AG09319 (cell line): Measurements from ENCODE around the gene UACA.

Source experiments
- DNase-seq: peaks from one replicate; pipeline ENCODE4 v3.0.0-alpha.2; 2010; ENCODE audit warnings: low read depth; ENCODE audit errors: extremely low read depth
- TF ChIP-seq, protein P1 (sequence below): IDR thresholded peaks from 2 replicates; pipeline ENCODE4 v1.5.1; 2011; ENCODE audit warnings: low read depth, mild to moderate bottlenecking, inconsistent platforms, low read length, moderate library complexity

Gene UACA

DNA sequence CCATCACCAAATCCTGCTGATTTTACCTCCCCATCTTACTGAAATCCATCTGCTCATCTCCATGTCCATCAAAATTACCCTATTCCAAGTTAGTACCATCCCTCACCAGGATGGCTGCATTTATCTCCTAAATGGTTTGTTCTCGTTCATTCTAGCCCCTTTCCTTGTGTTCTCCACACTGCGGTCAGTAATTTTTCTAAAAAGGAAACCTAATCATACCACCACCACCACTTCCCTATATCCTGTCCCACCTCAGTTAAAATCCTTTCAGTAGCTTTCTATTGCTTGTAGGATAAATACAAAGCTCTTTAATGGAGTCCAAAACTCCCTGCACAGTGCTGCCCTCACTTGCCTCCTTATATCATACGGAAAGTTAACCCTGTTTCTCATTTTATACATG is 51.1 kb downstream of the UACA start:
- no peak for DNase-seq
- TF ChIP-seq, protein P1, sequence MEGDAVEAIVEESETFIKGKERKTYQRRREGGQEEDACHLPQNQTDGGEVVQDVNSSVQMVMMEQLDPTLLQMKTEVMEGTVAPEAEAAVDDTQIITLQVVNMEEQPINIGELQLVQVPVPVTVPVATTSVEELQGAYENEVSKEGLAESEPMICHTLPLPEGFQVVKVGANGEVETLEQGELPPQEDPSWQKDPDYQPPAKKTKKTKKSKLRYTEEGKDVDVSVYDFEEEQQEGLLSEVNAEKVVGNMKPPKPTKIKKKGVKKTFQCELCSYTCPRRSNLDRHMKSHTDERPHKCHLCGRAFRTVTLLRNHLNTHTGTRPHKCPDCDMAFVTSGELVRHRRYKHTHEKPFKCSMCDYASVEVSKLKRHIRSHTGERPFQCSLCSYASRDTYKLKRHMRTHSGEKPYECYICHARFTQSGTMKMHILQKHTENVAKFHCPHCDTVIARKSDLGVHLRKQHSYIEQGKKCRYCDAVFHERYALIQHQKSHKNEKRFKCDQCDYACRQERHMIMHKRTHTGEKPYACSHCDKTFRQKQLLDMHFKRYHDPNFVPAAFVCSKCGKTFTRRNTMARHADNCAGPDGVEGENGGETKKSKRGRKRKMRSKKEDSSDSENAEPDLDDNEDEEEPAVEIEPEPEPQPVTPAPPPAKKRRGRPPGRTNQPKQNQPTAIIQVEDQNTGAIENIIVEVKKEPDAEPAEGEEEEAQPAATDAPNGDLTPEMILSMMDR: no peak

DNA sequence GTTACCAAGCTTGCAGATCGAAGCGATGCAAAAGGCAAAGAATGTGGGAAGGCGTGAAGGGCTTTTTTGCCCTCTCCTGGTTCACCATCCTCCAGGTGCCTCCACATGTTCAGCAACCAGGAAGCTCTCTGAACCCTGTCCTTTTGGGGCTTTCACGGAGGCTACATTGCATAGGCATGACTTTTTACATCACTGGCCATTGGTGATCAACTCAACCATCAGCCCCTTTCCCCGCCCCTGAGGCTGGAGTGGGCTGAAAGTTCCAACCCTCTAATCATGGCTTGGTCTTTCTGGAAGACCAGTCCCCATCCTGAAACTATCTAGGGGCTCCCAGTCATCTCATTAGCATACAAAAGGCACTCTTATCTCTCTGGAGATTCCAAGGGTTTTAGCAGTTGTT is 52.6 kb downstream of the UACA start:
- TF ChIP-seq, protein P1: no peak
- DNase-seq: no peak

DNA sequence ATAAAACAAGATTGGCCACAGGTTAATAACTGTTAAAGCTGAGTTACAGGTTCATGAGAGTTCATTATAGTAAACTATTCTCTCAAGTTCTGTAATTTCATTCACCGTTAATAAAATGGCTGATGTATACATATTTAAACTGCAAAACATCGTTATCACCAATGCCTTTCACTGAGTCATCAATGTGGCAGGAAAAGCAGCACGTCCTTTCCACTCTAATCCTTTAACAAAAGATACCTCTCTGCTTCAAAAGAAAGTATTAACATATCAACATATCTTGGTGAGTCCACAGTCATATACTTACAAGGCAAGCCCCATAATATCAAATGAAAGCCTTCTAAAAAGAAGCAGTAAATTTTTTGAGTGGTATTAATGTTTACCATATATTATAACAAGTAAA is 54.5 kb downstream of the UACA start:
- TF ChIP-seq, protein P1: no peak
- DNase-seq: no peak

DNA sequence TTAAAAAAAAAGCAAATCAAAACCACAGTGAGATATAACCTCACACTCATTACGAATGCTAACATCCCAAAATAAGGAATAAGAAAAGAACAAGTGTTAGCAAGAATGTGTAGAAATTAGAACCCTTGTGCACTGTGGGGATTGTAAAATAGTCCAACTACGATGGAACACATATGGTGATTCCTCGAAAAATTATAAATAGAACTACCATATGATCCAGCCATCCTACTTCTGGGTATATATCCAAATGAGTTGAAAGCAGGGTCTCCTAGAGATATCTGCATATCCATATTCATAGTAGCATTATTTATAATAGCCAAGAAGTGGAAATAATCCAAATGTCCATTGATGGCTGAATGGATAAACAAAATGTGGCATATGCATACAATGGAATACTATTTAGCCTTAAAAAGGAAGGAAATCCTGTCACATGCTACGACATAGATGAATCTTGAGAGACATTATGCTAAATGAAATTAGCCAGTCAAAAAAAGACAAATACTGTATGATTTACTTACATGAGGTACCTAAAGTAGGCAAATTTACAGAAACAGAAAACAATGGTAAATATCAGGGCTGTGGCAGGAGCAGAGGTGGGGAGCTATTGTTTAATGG is 55.6 kb downstream of the UACA start:
- DNase-seq: no peak
- TF ChIP-seq, protein P1: no peak

DNA sequence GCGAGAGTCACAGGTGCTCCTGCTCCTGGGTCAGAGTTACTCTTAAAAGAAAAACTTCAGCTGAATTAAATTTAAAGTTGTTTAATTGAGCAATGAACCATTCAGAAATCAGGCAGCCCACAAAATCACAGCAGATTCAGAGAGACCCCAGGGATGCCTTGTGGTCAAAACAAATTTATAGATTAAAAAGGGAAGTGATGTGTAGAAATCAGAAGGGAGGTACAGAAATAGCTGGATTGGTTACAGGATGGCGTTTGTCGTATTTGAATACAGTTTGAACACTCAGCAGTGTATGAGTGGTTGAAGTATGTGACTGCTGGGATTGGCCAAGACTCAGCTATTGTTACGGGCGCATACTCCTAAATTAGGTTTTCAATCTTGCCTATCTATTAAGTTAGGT is 58.6 kb downstream of the UACA start:
- TF ChIP-seq, protein P1: no peak
- no peak for DNase-seq

DNA sequence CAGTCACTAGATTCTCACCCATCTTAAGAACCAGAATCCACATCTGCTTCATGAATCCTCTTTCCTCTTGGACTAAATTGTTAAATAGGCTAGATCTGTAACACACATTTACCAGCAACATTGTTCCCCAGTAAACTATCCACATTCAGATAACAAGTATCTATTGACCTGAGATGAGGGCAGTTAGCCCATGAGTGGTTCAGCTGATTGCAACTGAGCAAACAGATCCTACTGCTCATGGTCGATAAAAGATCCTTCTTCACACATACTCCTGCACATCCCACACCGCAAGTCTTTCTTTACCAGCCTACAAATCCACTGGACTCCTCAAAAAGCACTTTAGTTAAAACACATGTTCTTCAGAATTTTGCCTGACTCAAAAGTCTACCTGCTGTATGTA is 59.2 kb downstream of the UACA start:
- DNase-seq: no peak
- TF ChIP-seq, protein P1: no peak

DNA sequence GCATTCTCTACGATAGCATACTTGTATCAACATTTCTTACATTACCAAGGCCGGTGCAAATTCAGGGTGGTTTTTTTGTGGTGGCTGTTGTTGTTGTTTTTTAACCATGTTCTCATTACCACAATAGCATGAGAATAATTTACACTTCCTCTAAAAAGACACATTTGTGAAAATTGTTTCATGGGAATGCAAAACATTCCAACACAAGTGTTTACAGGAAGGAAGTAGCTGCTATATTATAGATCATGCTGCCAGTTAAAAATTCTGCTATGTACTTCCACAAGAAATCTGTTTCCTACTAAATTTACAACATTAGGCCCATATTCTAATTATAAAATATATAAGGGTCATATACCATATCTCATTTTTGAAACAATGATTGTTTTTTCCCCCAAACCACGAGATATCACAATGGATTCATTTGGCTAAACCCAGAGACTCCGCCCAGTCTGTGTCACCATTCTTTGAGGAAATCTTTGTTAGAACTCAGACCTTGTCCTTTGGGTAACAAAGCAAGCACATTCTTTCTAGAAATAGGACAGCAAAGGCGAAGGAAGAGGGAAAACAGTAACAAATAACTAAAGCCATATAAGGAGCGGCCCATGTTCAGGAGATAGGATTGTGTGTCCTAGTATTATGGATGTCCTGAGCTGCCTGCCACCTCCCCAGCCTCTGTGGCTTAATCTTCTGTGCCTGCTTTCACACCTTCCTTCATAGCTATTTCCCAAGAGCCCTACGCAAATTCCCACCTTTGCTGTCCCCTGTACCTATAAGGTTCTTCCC is 60.1 kb downstream of the UACA start:
- TF ChIP-seq, protein P1: no peak
- no peak for DNase-seq
